ENCODE data around the gene RAB3A.
"Not testable (repeated sequence)": the region's sequence is repeated elsewhere in the genome, so short reads cannot be mapped to it uniquely, and the experiment has no call there.

The RAB3A gene

GRCh38 chr19:18161636-18162002, 42.2 kb downstream of the RAB3A start:
- H3K4me3 ChIP-seq (ENCODE audit: low read length): peak overlapping the region; percentile 40
- no peak for DNase-seq (ENCODE audit: low read depth)
- no peak for TF ChIP-seq CTCF (conservative IDR thresholded peaks at IDR 0.05; ENCODE audit: low read length)

GRCh38 chr19:18160971-18161635, 42.7 kb downstream of the RAB3A start:
- peak overlapping the region; percentile 40 for H3K4me3 ChIP-seq (ENCODE audit: low read length)
- peak; percentile 38 for DNase-seq (ENCODE audit: low read depth)
- TF ChIP-seq CTCF (conservative IDR thresholded peaks at IDR 0.05; ENCODE audit: low read length): no peak; the same call in 1 of the 2 replicates

GRCh38 chr19:18160493-18160970, 43.3 kb downstream of the RAB3A start:
- TF ChIP-seq CTCF (conservative IDR thresholded peaks at IDR 0.05; ENCODE audit: low read length): no peak
- peak overlapping the region; percentile 24; the same call in 1 of the 2 replicates for H3K4me3 ChIP-seq (ENCODE audit: low read length)
- DNase-seq (ENCODE audit: low read depth): no peak

GRCh38 chr19:18159810-18160209, 44.0 kb downstream of the RAB3A start:
- no peak for DNase-seq (ENCODE audit: low read depth)
- H3K4me3 ChIP-seq (ENCODE audit: low read length): no peak overlapping the region
- no peak for TF ChIP-seq CTCF (conservative IDR thresholded peaks at IDR 0.05; ENCODE audit: low read length)

GRCh38 chr19:18159059-18159616, 44.7 kb downstream of the RAB3A start:
- H3K4me3 ChIP-seq (ENCODE audit: low read length); DNase-seq (ENCODE audit: low read depth): not testable (repeated sequence)

- H3K4me3 ChIP-seq (ENCODE audit: low read length): no peak overlapping the region
- no peak for TF ChIP-seq CTCF (conservative IDR thresholded peaks at IDR 0.05; ENCODE audit: low read length)
- no peak for DNase-seq (ENCODE audit: low read depth)
These were observed 45.4 kb downstream of the RAB3A start for GRCh38 chr19:18158467-18158866.

- no peak for TF ChIP-seq CTCF (conservative IDR thresholded peaks at IDR 0.05; ENCODE audit: low read length)
- no peak for DNase-seq (ENCODE audit: low read depth)
- no peak overlapping the region for H3K4me3 ChIP-seq (ENCODE audit: low read length)
These were observed 46.3 kb downstream of the RAB3A start for GRCh38 chr19:18157465-18158063.
